ENCODE data around the gene MLKL. TPM values are rescaled to one million over a fixed set of nuclear protein-coding genes. Genes with fewer than 3 reads are reported as not detected.

Gene MLKL
- total and polyA plus RNA-seq, 2 of the 13 experiments (the other 11 are each of a cell fraction or from before 2014, with no cell fraction given), result 6.4 to 10.7 TPM

GRCh38 chr16:74667255-74667700 lies 33.4 kb downstream of the MLKL start (continued):
- TF ChIP-seq, protein P1, sequence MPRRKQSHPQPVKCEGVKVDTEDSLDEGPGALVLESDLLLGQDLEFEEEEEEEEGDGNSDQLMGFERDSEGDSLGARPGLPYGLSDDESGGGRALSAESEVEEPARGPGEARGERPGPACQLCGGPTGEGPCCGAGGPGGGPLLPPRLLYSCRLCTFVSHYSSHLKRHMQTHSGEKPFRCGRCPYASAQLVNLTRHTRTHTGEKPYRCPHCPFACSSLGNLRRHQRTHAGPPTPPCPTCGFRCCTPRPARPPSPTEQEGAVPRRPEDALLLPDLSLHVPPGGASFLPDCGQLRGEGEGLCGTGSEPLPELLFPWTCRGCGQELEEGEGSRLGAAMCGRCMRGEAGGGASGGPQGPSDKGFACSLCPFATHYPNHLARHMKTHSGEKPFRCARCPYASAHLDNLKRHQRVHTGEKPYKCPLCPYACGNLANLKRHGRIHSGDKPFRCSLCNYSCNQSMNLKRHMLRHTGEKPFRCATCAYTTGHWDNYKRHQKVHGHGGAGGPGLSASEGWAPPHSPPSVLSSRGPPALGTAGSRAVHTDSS (CRISPR knock-in tag; conservative IDR thresholded peaks at IDR 0.05), result no peak
- no peak for TF ChIP-seq SOX13 (IDR thresholded peaks at IDR 0.05)
- no peak for TF ChIP-seq SOX13 (CRISPR knock-in tag; conservative IDR thresholded peaks at IDR 0.05 in 1 of 2, IDR thresholded peaks at IDR 0.05 in 1 of 2)
- no peak for TF ChIP-seq GFI1 (CRISPR knock-in tag; IDR thresholded peaks at IDR 0.05; ENCODE audit: borderline replicate concordance)
- TF ChIP-seq SKIL (CRISPR knock-in tag; IDR thresholded peaks at IDR 0.05; ENCODE audit: borderline replicate concordance), result no peak
- TF ChIP-seq PHB2 (IDR thresholded peaks at IDR 0.05; ENCODE audit: partially characterized antibody), result no peak
- TF ChIP-seq ERF (CRISPR knock-in tag; IDR thresholded peaks at IDR 0.05), result peak; percentile 34; the same call in 1 of the 2 replicates
- no peak for TF ChIP-seq CREM (IDR thresholded peaks at IDR 0.05)
- TF ChIP-seq CREM (CRISPR knock-in tag; IDR thresholded peaks at IDR 0.05), result no peak
- TF ChIP-seq ZNF251 (CRISPR knock-in tag; IDR thresholded peaks at IDR 0.05), result no peak
- no peak for TF ChIP-seq ZNF446 (CRISPR knock-in tag; IDR thresholded peaks at IDR 0.05)
- TF ChIP-seq SMARCC2 (IDR thresholded peaks at IDR 0.05), result no peak
- no peak for TF ChIP-seq ZKSCAN8 (CRISPR knock-in tag; IDR thresholded peaks at IDR 0.05; ENCODE audit: borderline replicate concordance)
- no peak for TF ChIP-seq RCOR2 (CRISPR knock-in tag; IDR thresholded peaks at IDR 0.05)
- TF ChIP-seq, protein P2, sequence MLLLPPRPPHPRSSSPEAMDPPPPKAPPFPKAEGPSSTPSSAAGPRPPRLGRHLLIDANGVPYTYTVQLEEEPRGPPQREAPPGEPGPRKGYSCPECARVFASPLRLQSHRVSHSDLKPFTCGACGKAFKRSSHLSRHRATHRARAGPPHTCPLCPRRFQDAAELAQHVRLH (CRISPR knock-in tag; IDR thresholded peaks at IDR 0.05; ENCODE audit: borderline replicate concordance, low read depth), result no peak
- TF ChIP-seq REL (CRISPR knock-in tag; conservative IDR thresholded peaks at IDR 0.05), result no peak
- 0 out of 2 replicates have a peak, but pooled peaks have one; percentile 52 for TF ChIP-seq ZNF777 (CRISPR knock-in tag; IDR thresholded peaks at IDR 0.05)
- 0 out of 2 replicates have a peak, but pooled peaks have one; percentile 19 for TF ChIP-seq ZNF441 (CRISPR knock-in tag; IDR thresholded peaks at IDR 0.05; ENCODE audit: borderline replicate concordance)
- TF ChIP-seq ZNF282 (IDR thresholded peaks at IDR 0.05; ENCODE audit: partially characterized antibody), result no peak
- 0 out of 2 replicates have a peak, but pooled peaks have one; percentile 63 for TF ChIP-seq KDM3A (CRISPR knock-in tag; IDR thresholded peaks at IDR 0.05; ENCODE audit: low read depth)
- no peak for TF ChIP-seq STAG1 (CRISPR knock-in tag; IDR thresholded peaks at IDR 0.05)
- TF ChIP-seq ZNF331 (CRISPR knock-in tag; IDR thresholded peaks at IDR 0.05), result 0 out of 2 replicates have a peak, but pooled peaks have one; percentile 24
- TF ChIP-seq PRDM10 (CRISPR knock-in tag; IDR thresholded peaks at IDR 0.05; ENCODE audit: low read depth), result no peak
- no peak for TF ChIP-seq MTA3 (CRISPR knock-in tag; IDR thresholded peaks at IDR 0.05)
- 0 out of 2 replicates have a peak, but pooled peaks have one; percentile 10 for TF ChIP-seq ZNF816 (CRISPR knock-in tag; IDR thresholded peaks at IDR 0.05; ENCODE audit: borderline replicate concordance)
- TF ChIP-seq ZSCAN12 (CRISPR knock-in tag; IDR thresholded peaks at IDR 0.05), result 0 out of 2 replicates have a peak, but pooled peaks have one; percentile 17

Measured in HepG2 (cell line).